Astrocyte of the spinal cord (primary cell): ENCODE results near the gene MEA1.

ENCODE experiments used
- DNase-seq: peaks from one replicate; pipeline ENCODE4 v3.0.0; 2011; ENCODE audit warnings: low read depth, low spot score
- H3K4me3 ChIP-seq: 2 replicates; pipeline ENCODE4 v1.5.1; 2011; ENCODE audit warnings: low read depth, mild to moderate bottlenecking, low read length, moderate library complexity
- CTCF ChIP-seq: IDR thresholded peaks from 2 replicates; pipeline ENCODE4 v1.5.1; 2012; ENCODE audit warnings: low read depth, mild to moderate bottlenecking, low read length, inconsistent platforms
- in situ Hi-C: cut with HindIII; loops from 2 replicates; pipeline ENCODE4 v1.10.0; 2017; ENCODE audit warnings: low sequenced_read_pairs

Gene MEA1

GRCh38 chr6:43013843-43014433 lies at the start of gene MEA1, which contains the start of gene KLHDC3:
Gene MEA1, minus strand, starts transcription at chr6:43013946. Its CDS starts 133 bp downstream, at chr6:43013813.
Gene KLHDC3, plus strand, starts transcription at chr6:43014249. Its CDS starts 2,944 bp downstream, at chr6:43017193.
- no peak for TF ChIP-seq CTCF
- DNase-seq = peak; percentile 100
- peak within 1 kb of the TSS; percentile 96 for H3K4me3 ChIP-seq
- in situ Hi-C loops = no loop called here

GRCh38 chr6:43062818-43063217 lies 49.1 kb upstream of the MEA1 start:
- DNase-seq = no peak
- TF ChIP-seq CTCF = no peak
- in situ Hi-C loops = no loop called here
- no peak overlapping the region for H3K4me3 ChIP-seq

GRCh38 chr6:43061861-43062260 lies 48.1 kb upstream of the MEA1 start:
- no peak for TF ChIP-seq CTCF
- H3K4me3 ChIP-seq = no peak overlapping the region
- peak; percentile 30 for DNase-seq
- in situ Hi-C loops = no loop called here

- H3K4me3 ChIP-seq = no peak overlapping the region
- DNase-seq = no peak
- in situ Hi-C loops = no loop called here
- no peak for TF ChIP-seq CTCF
Measured at GRCh38 chr6:43060755-43061633, 47.2 kb upstream of the MEA1 start.

GRCh38 chr6:43060034-43060754 lies 46.4 kb upstream of the MEA1 start:
- H3K4me3 ChIP-seq = peak overlapping the region; percentile 82
- in situ Hi-C loops = no loop called here
- no peak for TF ChIP-seq CTCF
- no peak for DNase-seq
